Osteoblast (primary cell): ENCODE data around the gene ASAH2B. TPM values are rescaled to one million over a fixed set of nuclear protein-coding genes. Genes with fewer than 3 reads are reported as not detected.

Experiments used
- DNase-seq: peaks from one replicate; pipeline ENCODE4 v3.0.0; 2011; ENCODE audit warnings: low spot score, mixed read lengths; ENCODE audit not compliant: insufficient read length; ENCODE audit errors: missing footprints
- H2AFZ ChIP-seq: 2 replicates; pipeline ENCODE4 v1.6.0; 2011; ENCODE audit warnings: mild to moderate bottlenecking, low read length
- H3K27ac ChIP-seq: 2 replicates; pipeline ENCODE4 v1.5.1; 2011; ENCODE audit warnings: mild to moderate bottlenecking, low read depth, low read length, moderate library complexity
- H3K27me3 ChIP-seq: 2 replicates; pipeline ENCODE4 v1.6.0; 2012; ENCODE audit warnings: mild to moderate bottlenecking, control low read depth, inconsistent platforms, low read length, moderate library complexity; ENCODE audit not compliant: insufficient read depth
- H3K36me3 ChIP-seq: 2 replicates; pipeline ENCODE4 v1.5.1; 2011; ENCODE audit warnings: mild to moderate bottlenecking, low read length, control low read depth, moderate library complexity; ENCODE audit not compliant: insufficient read depth
- H3K4me1 ChIP-seq: 2 replicates; pipeline ENCODE4 v1.5.1; 2011; ENCODE audit warnings: mild to moderate bottlenecking, low read length, control low read depth, moderate library complexity; ENCODE audit not compliant: insufficient read depth
- H3K4me2 ChIP-seq: 2 replicates; pipeline ENCODE4 v1.6.0; 2011; ENCODE audit warnings: mild to moderate bottlenecking, low read length; ENCODE audit not compliant: insufficient read depth
- H3K4me3 ChIP-seq: fragments of 200-600 bp; sonication (generic); 3 replicates; pipeline ENCODE4 v1.5.1; 2012; ENCODE audit warnings: mild to moderate bottlenecking, low read length, inconsistent platforms; ENCODE audit not compliant: insufficient read depth
- H3K79me2 ChIP-seq: 2 replicates; pipeline ENCODE4 v1.6.0; 2012; ENCODE audit warnings: mild to moderate bottlenecking, low read length, control low read depth, inconsistent platforms; ENCODE audit not compliant: insufficient read depth
- H3K9me3 ChIP-seq: 2 replicates; pipeline ENCODE4 v1.5.1; 2011; ENCODE audit warnings: low read depth, low read length, control low read depth
- H4K20me1 ChIP-seq: 2 replicates; pipeline ENCODE4 v1.6.0; 2012; ENCODE audit warnings: mild to moderate bottlenecking, low read length, control low read depth; ENCODE audit not compliant: insufficient read depth
- CTCF ChIP-seq: IDR thresholded peaks from 2 replicates; pipeline ENCODE4 v1.5.1; 2011; ENCODE audit warnings: mild to moderate bottlenecking, low read depth, low read length, moderate library complexity; ENCODE audit errors: extremely low read depth
- total RNA-seq: library from RNA; depleted of rRNA; stranded (reverse); fragments of >200 nt; gene quantifications from 2 replicates; pipeline ENCODE4 v1.2.3, GENCODE V29; 2012

The ASAH2B gene
- total RNA-seq, 1 donor, result 3.3 TPM

GRCh38 chr10:50794490-50794889, 54.8 kb downstream of the ASAH2B start:
- Histone ChIP-seq H3K4me2 (no peak overlapping the region), H3K79me2 (no peaks in the 10 kb centered on the region), H3K36me3 (no peaks in the 10 kb centered on the region), H3K9me3 (no peaks in the 10 kb centered on the region), H3K4me3 (no peak overlapping the region), H2AFZ (no peak overlapping the region), H3K27ac (no peak overlapping the region), H3K4me1 (no peaks in the 10 kb centered on the region), H3K27me3 (peaks cover 5% of the 10 kb centered on the region), H4K20me1 (no peaks in the 10 kb centered on the region)
- DNase-seq, result no peak
- no peak for TF ChIP-seq CTCF

- H3K4me3 ChIP-seq, result no peak overlapping the region
- no peaks in the 10 kb centered on the region for H3K79me2 ChIP-seq
- no peak for TF ChIP-seq CTCF
- H3K4me2 ChIP-seq, result no peak overlapping the region
- H4K20me1 ChIP-seq, result no peaks in the 10 kb centered on the region
- no peak overlapping the region for H2AFZ ChIP-seq
- no peaks in the 10 kb centered on the region for H3K4me1 ChIP-seq
- DNase-seq, result no peak
- H3K27ac ChIP-seq, result no peak overlapping the region
- H3K27me3 ChIP-seq, result peaks cover 5% of the 10 kb centered on the region
- no peaks in the 10 kb centered on the region for H3K9me3 ChIP-seq
- no peaks in the 10 kb centered on the region for H3K36me3 ChIP-seq
These were observed 57.0 kb downstream of the ASAH2B start for GRCh38 chr10:50796693-50797092.

GRCh38 chr10:50798297-50798696, 58.6 kb downstream of the ASAH2B start:
- no peaks in the 10 kb centered on the region for H3K9me3 ChIP-seq
- no peaks in the 10 kb centered on the region for H4K20me1 ChIP-seq
- H3K79me2 ChIP-seq, result no peaks in the 10 kb centered on the region
- H3K4me1 ChIP-seq, result no peaks in the 10 kb centered on the region
- no peak overlapping the region for H3K4me2 ChIP-seq
- no peak overlapping the region for H3K4me3 ChIP-seq
- no peak for DNase-seq
- no peaks in the 10 kb centered on the region for H3K36me3 ChIP-seq
- H2AFZ ChIP-seq, result no peak overlapping the region
- peaks cover 5% of the 10 kb centered on the region for H3K27me3 ChIP-seq
- no peak for TF ChIP-seq CTCF
- H3K27ac ChIP-seq, result no peak overlapping the region

- Histone ChIP-seq H3K4me2 (no peak overlapping the region), H2AFZ (no peak overlapping the region), H3K79me2 (no peaks in the 10 kb centered on the region), H3K27ac (no peak overlapping the region), H3K27me3 (peaks cover 5% of the 10 kb centered on the region), H3K4me3 (no peak overlapping the region), H4K20me1 (no peaks in the 10 kb centered on the region), H3K9me3 (no peaks in the 10 kb centered on the region), H3K36me3 (no peaks in the 10 kb centered on the region), H3K4me1 (no peaks in the 10 kb centered on the region)
- DNase-seq, result no peak
- no peak for TF ChIP-seq CTCF
These were observed 59.9 kb downstream of the ASAH2B start for GRCh38 chr10:50799595-50799994.
